ENCODE measurements around the gene ANKDD1A.

ANKDD1A gene

DNA sequence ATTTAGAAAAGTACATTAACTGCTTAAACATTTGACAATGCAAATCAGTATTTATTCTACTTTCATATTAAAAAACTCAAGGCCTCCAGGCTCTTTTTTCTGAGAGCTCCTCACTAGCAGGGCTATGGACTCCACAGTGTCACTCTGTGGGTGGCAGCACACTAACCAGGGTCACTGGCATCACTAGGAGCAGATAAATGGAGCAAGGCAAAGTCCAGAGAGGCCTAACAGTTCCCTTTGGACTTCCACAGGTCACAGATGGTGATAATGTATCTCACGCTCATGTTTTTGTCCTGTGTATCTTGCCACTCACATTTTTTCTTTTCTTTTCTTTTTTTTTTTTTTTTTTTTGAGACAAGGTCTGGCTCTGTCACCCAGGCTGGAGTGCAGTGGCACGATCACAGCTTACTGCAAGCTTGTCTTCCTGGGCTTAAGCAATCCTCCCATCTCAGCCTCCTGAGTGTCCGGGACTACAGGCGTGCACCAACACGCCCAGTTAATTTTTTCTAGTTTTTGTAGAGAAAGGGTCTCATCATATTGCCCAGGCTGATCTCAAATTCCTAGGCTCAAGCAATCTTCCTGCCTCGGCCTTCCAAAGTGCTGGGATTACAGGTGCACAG, 70.2 kb downstream of the ANKDD1A start:
- no peak for DNase-seq

DNA sequence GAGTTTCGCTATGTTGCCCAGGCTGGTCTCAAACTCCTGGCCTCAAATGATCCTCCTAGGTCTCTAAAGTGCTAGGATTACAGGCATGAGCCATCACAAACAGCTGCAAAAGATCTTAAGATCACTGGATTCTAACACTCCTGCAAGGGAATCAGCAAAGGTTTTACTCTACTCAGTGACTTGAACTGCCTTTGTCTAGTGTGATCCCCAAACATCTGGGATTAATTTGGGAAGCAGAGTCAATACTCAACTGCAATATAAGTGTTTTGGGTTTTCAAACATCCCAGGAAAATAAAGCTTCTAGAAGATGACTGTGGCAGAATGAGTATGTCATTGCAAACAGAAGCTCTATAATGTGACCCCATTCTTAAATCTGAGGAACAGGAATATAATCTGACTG, 70.8 kb downstream of the ANKDD1A start:
- no peak for DNase-seq

DNA sequence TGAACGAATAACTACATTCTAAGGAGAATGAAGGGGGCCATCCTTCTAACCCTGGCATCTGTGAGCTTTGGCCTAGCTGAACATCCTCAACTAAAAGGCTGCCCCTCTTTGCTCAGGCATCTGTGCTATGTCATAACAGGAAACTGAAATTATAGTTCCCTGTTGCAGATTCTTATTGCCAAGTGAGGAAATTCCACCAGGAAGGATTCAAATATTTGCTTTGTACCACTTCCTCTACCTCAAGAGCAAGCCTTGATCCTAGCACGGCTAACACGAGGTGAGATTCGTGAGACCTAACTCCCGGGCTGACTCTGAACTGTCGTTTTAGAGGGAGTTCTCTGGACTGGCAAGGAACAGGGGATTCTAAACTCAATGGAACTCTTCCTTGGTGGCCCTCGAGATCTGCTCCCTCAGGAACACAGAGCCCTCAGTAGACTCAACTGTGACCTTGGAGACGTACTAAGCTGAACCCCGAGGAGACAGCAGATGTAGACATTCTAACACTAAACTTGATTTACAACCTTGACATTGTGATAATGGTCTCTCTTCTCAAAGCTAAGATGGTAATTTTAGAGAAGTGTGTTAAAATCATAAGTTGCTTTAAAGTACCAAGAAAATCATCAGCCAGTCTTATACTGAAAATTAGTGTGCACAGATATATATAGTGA, 73.8 kb downstream of the ANKDD1A start:
- no peak for DNase-seq

DNA sequence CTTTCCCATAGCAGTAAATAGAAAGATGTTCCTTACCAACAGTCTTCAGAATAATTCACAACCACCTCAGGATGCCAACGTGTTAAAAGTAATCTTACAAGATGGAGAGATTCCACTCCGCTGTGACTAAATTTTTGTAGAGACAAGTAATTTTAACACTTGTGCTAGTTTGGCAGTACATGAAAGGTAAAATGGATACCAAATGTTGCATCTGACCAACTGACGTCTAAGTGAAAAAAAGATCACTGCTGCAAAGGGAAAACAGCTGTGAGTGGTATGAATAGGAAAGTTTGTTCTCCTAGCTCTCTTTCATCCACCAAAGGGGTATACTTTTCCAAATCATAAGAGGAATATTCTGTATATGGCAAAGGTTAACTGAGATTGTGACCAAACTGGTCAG, 75.4 kb downstream of the ANKDD1A start:
- DNase-seq: no peak

DNA sequence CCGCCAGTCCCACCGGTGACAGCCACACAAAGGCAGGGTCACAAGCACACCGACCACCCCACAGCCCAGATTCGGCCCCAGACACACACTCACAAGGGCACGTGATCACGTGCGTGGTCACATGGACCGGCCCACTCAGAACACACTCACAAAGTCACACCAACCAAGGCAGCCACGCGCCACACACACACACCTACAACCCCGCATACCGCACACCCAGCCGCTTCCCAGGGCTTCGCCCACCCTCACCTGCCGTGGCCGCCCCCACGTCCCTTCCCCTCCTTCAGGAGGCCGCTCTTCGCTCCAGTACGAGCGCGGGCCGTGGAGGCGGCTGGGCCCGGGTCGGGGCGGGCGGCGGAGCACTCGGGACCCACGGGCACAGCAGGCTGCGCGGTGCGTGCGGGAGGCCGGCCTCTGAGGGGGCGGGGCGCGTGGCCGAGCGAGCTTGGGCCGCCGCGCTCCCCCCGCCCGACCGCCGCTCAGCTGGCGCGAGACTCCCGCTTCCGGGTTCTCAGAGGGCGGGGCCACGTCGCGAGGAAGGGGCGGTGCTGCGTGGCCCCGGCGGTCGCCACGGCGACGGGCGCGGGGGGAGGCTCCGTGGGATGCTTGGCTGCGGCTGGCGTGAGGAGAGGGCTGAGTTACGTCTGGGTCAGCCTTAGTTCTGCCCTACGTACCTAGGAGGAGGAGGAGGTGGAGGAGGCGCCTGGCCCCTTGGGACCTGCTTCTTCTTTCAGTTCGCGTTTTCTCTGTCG, 77.9 kb downstream of the ANKDD1A start, which contains the start of gene SPG21:
Gene SPG21, minus strand, starts transcription at position 499 of the 752 bp plus-strand sequence. CDS start 6,345 bp downstream, outside the sequence.
- peak; percentile 98 for DNase-seq

DNA sequence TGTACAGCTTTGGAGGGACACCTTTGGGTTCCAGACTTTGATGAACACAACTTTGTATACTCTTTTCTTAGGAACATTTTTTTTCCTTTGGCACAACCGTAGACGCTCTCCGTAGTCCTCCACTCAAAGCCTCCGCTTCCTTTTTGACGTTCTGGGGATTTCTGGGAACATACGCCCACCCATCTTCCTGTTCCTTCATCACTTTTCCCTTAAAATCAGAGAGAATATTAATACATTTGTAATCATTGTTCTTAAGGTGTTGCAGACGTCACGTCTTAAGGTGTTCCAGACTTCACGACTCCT, 78.4 kb downstream of the ANKDD1A start:
- DNase-seq: no peak

DNA sequence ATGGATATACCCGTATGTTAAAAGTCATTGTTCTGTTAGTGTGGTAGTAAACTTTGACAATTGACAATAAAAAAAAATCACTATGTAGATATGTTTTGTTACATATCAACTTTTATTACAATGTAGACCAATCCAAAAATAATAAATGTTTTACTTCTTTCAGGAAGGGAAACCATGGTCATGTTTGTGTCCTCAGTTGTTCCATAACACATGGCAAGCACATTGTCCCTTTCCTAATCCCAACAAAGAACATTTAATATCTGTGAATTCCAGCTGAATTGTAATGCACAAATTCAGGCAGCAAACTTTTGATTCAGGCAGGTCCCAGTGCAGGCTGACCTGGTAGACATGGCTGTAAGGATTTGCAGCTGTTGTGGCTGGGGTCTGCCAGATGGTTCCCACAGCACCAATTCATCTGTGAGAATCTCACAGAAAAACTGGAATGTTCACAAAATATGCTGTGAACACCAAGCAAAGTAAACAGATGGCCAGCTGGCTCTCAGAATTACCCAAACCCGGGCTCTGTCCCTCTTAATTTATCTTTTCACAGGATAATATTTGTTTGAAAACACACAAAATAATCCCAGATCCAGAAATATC, 79.9 kb downstream of the ANKDD1A start:
- DNase-seq: peak; percentile 42

GRCh38 chr15:64993290-64993689, 81.6 kb downstream of the ANKDD1A start:
- no peak for DNase-seq

DNA sequence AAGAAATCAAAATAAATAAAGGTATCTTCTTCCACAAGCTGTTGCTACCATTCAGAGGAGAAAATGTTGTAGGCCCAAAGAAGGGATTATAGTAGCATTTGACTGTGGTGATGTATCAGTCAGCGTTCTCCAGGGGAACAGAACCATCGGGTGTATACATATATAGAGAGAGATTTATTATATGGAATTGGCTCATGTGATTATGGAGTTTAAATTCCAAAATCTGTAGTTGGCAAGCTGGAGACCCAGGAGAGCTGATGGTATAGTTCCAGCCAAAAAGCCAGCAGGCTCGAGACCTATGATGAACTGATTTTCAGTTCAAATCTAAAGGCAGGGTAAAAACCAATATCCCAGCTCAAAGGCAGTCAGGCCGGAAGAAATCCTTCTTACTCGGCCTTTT, 85.4 kb downstream of the ANKDD1A start:
- no peak for DNase-seq

DNA sequence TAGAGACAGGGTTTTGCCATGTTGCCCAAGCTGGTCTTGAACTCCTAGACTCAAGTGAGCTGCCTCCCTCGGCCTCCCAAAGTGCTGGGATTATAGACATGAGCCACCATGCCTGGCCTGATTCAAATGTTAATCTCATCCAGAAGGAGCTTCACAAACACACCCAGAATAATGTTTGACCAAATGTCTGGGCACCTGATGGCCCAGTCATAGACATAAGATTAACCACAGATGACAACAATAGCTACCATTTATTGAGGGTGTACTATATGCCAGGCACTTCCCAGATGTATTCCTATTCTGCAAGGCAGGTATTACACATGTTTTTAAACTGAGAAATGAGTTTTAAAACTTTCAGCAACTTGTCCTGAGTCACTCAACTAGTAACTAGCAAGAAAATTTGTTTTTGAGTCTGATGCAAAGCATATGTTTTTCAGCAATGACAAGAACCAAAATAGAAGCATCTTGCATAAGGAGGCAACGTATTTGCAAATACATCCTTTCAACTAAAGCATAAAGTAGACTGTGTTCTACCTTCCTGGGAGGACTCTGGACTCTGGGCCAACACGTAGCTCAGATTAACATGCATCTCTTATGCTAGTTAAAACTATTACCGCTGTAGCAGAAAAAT, 86.2 kb downstream of the ANKDD1A start:
- no peak for DNase-seq

DNA sequence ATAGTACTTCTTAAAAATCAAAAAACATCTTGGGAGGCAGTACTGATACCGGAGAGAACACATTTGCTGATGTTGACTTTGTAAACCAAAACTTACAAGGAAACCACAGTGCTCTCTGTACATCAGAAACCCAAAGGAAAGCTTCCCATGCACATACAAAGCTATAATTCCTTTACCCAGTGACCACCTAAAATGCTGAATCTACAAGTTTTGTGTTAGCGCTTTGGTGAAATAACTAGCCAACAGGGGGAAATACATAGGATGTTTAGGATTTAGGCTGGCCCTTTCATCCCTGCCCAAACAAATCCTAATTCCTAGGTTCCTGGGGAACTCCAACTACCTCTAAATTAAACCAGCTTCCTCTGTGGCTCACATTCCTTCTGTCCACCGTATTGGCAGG, 93.3 kb downstream of the ANKDD1A start:
- DNase-seq: no peak

DNA sequence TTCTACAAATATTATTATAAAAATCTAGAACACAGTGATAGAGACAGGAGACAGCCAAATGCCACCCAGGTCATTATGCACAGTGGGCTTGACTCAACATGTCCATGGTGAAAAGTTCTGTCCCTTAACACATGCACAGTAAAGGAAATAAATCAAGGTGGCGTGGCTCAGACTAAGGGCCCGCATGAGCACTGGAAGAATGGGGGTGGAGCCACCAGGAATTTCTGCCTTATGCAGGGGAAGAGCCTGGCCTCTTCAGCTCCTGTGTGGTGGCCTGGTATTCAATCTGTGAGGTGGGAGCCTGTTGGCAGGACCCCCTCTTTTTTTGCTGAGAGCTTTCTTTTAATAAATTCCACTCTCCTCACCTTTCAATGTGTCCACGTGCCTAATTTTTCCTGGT, 95.2 kb downstream of the ANKDD1A start:
- DNase-seq: no peak
